Nephron (organoid): ENCODE measurements around the gene VEGFA.

Experiments used
- H3K27ac Mint-ChIP-seq, 3 experiments: 2 replicates each; pipeline ENCODE4 v1.8.0; 2020; ENCODE audit warnings: mixed read lengths in 3 of 3, mild to moderate bottlenecking in 2 of 3, moderate library complexity in 1 of 3
- H3K27me3 Mint-ChIP-seq: 2 replicates; pipeline ENCODE4 v1.8.0; 2021; ENCODE audit warnings: low read depth, mild to moderate bottlenecking, moderate library complexity, mixed read lengths
- H3K36me3 Mint-ChIP-seq: 2 replicates; pipeline ENCODE4 v1.8.0; 2020; ENCODE audit warnings: low read depth, mixed read lengths
- H3K4me1 Mint-ChIP-seq: 2 replicates; pipeline ENCODE4 v1.8.0; 2020; ENCODE audit warnings: mixed read lengths
- H3K4me3 Mint-ChIP-seq, 3 experiments: 2 replicates each; pipeline ENCODE4 v1.8.0; 2020; ENCODE audit warnings: mild to moderate bottlenecking in 3 of 3, mixed read lengths in 3 of 3, moderate library complexity in 2 of 3
- H3K9me3 Mint-ChIP-seq: 2 replicates; pipeline ENCODE4 v1.8.0; 2020; ENCODE audit warnings: mixed read lengths
- TF ChIP-seq, protein P1 (sequence below), 3 experiments: fragments of 200-600 bp; sonication (generic); IDR thresholded peaks; one replicate each; pipeline ENCODE4 v1.5.0; 2021; ENCODE audit warnings: antibody characterized with exemption in 3 of 3; ENCODE audit not compliant: unreplicated experiment in 3 of 3

The VEGFA gene

DNA sequence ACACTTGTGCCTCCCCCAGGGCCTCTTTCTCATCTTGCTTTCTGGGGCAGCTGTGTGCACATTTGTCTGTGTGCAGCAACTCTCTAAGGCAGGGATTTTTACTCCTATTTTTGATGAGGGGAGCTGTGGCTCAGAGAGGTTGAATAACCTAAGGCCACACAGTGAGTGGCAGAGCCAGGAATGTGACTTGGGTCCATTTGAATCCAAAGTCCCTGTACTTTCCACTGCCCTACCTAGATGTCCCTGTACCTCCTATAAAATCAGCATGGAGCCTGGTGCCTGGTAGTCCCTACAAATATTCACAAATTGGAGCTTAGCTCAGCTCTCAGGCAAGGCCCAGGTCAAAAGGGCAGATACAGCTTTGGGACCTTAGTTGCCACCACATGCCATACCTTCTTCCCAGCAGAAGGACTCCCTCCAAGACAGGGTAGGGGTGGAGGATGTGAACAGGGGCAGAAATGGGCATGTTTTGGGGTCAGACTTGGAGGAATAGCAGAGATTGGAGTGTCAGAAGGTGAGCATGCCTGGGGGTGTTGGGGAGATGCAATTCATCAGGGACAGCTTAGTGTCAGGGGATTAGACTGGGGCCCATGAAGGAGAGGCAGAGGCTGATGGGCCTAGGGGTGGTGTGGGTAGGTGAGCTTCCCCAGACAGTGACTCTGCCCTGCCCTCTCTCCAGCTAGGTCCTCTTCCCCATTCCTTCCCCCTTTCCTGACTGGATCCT is 4.1 kb upstream of the VEGFA start:
- TF ChIP-seq, protein P1, sequence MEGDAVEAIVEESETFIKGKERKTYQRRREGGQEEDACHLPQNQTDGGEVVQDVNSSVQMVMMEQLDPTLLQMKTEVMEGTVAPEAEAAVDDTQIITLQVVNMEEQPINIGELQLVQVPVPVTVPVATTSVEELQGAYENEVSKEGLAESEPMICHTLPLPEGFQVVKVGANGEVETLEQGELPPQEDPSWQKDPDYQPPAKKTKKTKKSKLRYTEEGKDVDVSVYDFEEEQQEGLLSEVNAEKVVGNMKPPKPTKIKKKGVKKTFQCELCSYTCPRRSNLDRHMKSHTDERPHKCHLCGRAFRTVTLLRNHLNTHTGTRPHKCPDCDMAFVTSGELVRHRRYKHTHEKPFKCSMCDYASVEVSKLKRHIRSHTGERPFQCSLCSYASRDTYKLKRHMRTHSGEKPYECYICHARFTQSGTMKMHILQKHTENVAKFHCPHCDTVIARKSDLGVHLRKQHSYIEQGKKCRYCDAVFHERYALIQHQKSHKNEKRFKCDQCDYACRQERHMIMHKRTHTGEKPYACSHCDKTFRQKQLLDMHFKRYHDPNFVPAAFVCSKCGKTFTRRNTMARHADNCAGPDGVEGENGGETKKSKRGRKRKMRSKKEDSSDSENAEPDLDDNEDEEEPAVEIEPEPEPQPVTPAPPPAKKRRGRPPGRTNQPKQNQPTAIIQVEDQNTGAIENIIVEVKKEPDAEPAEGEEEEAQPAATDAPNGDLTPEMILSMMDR (IDR thresholded peaks at IDR 0.05; ENCODE audit: unreplicated experiment in 3 of 3), result no peak
- H3K4me3 Mint-ChIP-seq, result no peak overlapping the region
- H3K36me3 Mint-ChIP-seq, result peaks cover 4% of the 10 kb centered on the region
- no peaks in the 10 kb centered on the region for H3K9me3 Mint-ChIP-seq
- peaks cover 5% of the 10 kb centered on the region for H3K27me3 Mint-ChIP-seq
- H3K4me1 Mint-ChIP-seq, result peaks cover 58% of the 10 kb centered on the region
- peak overlapping the region; percentile 52 to 93 (median 81) for H3K27ac Mint-ChIP-seq

DNA sequence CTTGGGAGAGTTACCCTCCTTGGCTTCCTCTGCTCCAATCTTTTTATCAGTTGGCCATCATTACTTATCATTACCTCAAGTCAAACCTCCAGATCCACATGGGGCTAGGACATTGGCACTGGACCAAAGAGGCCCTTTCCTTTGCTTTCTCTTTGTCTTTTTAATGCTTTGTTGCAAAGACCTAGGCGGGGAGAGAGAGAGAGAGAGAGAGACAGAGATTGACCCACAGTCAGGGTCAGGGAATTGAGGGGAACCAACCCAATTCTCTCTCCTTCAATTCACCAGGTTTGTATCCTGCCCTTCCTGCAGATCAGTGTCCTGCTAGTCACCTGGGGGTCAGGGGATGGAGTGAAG is 3.5 kb upstream of the VEGFA start:
- Mint-ChIP-seq H3K4me3 (no peak overlapping the region), H3K27me3 (peaks cover 5% of the 10 kb centered on the region), H3K4me1 (peaks cover 52% of the 10 kb centered on the region), H3K27ac (peak overlapping the region; percentile 52 to 93 (median 81)), H3K36me3 (peaks cover 4% of the 10 kb centered on the region), H3K9me3 (no peaks in the 10 kb centered on the region)
- TF ChIP-seq, protein P1 (IDR thresholded peaks at IDR 0.05; ENCODE audit: unreplicated experiment in 3 of 3), result no peak

DNA sequence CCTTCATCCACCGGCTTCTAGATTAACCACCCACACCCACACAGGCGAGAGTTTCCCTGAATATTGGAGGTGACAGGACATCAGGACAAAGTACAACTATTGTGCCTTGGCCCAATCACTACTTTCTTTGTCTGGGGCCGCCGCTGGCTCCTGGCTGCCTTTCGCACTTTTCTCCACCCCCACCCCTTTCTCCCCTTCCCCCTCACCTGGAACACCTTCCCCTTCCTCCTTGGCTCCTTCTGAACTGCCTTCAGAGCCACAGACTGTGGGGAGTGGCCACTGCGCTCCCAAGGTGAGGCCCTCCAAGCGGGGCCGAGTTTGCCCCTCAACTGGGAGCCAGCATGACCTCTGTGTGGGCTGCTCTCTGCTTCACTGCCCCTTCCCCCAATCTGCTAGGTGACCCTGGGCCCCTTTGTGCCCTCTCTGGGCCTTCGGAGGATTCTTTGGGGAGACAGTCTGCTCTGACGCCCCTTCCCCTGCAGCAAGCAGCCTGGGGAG is 3.0 kb upstream of the VEGFA start:
- H3K9me3 Mint-ChIP-seq, result no peaks in the 10 kb centered on the region
- peaks cover 5% of the 10 kb centered on the region for H3K27me3 Mint-ChIP-seq
- H3K4me1 Mint-ChIP-seq, result peaks cover 47% of the 10 kb centered on the region
- no peak overlapping the region for H3K4me3 Mint-ChIP-seq
- peak overlapping the region; percentile 52 to 96 (median 93) for H3K27ac Mint-ChIP-seq
- TF ChIP-seq, protein P1 (IDR thresholded peaks at IDR 0.05; ENCODE audit: unreplicated experiment in 3 of 3), result no peak
- peaks cover 4% of the 10 kb centered on the region for H3K36me3 Mint-ChIP-seq

DNA sequence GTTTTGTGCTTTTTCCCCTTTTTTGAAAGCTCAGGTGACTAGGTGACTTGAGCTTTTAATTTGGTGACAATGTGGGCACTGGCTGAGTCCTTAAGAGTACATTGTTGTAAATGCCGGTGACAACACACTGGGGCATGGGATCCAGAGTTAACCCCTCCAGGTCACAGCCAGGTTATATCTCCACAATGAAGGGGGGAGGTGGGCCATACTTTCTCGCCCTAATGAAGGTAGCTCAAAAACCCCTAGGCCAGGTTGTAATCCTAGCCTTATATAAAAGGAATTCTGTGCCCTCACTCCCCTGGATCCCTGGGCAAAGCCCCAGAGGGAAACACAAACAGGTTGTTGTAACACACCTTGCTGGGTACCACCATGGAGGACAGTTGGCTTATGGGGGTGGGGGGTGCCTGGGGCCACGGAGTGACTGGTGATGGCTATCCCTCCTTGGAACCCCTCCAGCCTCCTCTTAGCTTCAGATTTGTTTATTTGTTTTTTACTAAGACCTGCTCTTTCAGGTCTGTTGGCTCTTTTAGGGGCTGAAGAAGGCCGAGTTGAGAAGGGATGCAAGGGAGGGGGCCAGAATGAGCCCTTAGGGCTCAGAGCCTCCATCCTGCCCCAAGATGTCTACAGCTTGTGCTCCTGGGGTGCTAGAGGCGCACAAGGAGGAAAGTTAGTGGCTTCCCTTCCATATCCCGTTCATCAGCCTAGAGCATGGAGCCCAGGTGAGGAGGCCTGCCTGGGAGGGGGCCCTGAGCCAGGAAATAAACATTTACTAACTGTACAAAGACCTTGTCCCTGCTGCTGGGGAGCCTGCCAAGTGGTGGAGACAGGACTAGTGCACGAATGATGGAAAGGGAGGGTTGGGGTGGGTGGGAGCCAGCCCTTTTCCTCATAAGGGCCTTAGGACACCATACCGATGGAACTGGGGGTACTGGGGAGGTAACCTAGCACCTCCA is 2.2 kb upstream of the VEGFA start:
- Mint-ChIP-seq H3K9me3 (no peaks in the 10 kb centered on the region), H3K36me3 (peaks cover 9% of the 10 kb centered on the region), H3K27me3 (peaks cover 5% of the 10 kb centered on the region), H3K27ac (peak overlapping the region; percentile 32 to 96 (median 93)), H3K4me1 (peaks cover 41% of the 10 kb centered on the region), H3K4me3 (peak overlapping the region in 2 of 3 experiments; percentile 19 to 99)
- TF ChIP-seq, protein P1 (IDR thresholded peaks at IDR 0.05; ENCODE audit: unreplicated experiment in 3 of 3), result no peak

DNA sequence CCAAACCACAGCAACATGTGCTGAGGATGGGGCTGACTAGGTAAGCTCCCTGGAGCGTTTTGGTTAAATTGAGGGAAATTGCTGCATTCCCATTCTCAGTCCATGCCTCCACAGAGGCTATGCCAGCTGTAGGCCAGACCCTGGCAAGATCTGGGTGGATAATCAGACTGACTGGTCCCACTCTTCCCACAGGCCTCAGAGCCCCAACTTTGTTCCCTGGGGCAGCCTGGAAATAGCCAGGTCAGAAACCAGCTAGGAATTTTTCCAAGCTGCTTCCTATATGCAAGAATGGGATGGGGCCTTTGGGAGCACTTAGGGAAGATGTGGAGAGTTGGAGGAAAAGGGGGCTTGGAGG is 1.5 kb upstream of the VEGFA start:
- peaks cover 14% of the 10 kb centered on the region for H3K36me3 Mint-ChIP-seq

More for the DNA sequence above, 1.5 kb upstream of the VEGFA start:
- H3K9me3 Mint-ChIP-seq, result no peaks in the 10 kb centered on the region
- peak overlapping the region; percentile 93 to 97 (median 96) for H3K27ac Mint-ChIP-seq
- TF ChIP-seq, protein P1 (IDR thresholded peaks at IDR 0.05; ENCODE audit: unreplicated experiment in 3 of 3), result no peak
- H3K27me3 Mint-ChIP-seq, result peaks cover 8% of the 10 kb centered on the region
- H3K4me3 Mint-ChIP-seq, result peak overlapping the region; percentile 5 to 99 (median 25)
- peaks cover 40% of the 10 kb centered on the region for H3K4me1 Mint-ChIP-seq
